CD4-positive, alpha-beta T cell treated with Interleukin-6 at 100 ng/mL for 8 hours (primary cell): ENCODE results near the gene SLC7A8.
A peak's percentile ranks its signal among the peaks of the same experiment; 100 is the strongest.

Experiments
- DNase-seq: peaks from one replicate; pipeline ENCODE4 v3.0.0-alpha.2; 2020; ENCODE audit warnings: mixed read lengths, low spot score

Gene SLC7A8

GRCh38 chr14:23093991-23094665 is 89.3 kb downstream of the SLC7A8 start:
- no peak for DNase-seq

DNA sequence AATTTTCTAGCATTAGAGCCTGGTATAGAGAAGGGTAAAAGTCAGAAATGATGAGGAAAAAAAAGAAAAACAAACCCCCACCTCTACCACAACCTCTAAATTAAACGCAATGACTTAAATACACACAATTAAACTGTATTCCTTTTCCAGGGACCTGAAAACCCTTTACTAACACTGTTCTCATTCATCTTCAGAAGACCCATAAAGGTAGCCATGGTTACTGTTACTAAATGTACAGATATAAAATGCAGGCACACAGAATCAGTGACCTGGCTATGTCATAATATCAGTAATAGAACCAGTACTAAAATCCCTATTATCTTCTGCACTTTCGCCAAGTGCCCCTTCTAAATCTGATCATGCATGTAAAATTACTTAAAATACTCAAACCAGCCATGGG is 89.9 kb downstream of the SLC7A8 start:
- no peak for DNase-seq

- no peak for DNase-seq
Observed at GRCh38 chr14:23093104-23093503, 90.4 kb downstream of the SLC7A8 start.

- no peak for DNase-seq
Observed at GRCh38 chr14:23091294-23092225, 91.9 kb downstream of the SLC7A8 start.

- no peak for DNase-seq
Observed at GRCh38 chr14:23090254-23090636, 93.2 kb downstream of the SLC7A8 start.

- DNase-seq, result no peak
Observed at GRCh38 chr14:23089498-23090253, 93.8 kb downstream of the SLC7A8 start.

DNA sequence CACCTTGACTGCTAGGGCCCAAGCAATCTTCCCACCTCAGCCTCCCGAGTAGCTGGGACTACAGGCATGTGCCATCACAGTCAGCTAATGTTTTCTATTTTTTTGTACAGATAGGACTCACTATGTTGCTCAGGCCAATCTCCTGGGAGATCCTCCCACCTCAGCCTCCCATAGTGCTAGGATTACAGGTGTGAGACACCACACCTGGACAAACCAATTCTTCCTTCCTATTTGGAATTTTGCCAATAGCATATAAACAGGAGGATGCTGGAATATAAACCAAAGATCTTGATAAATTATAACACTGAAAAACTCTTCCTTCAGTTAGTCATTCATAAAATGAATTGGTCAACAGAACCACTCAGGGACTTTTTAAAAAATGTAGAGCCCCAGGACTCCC is 96.9 kb downstream of the SLC7A8 start:
- DNase-seq, result no peak

- DNase-seq, result no peak
Observed at GRCh38 chr14:23085458-23085857, 98.0 kb downstream of the SLC7A8 start.

DNA sequence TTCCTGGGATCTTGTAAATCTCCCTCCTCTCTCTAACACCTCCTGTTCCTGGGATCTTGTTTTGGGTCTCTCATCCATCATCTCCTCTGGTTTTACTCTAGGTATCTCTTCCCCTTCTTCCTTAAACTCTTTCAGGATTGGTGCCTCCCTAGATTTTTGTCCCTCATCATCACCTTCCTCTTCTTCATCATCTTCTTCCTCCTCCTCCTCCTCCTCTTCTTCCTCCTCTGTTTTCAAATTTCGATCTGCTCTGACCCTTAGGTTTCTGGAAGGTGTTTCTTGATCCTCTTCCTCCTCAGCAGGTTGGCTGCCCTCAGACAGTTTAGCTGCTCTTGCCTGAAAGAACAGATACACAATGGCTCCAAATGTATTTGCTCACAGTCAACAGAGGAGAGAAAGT is 103.0 kb downstream of the SLC7A8 start:
- no peak for DNase-seq

- DNase-seq, result no peak
Observed at GRCh38 chr14:23079716-23080115, 103.7 kb downstream of the SLC7A8 start.

DNA sequence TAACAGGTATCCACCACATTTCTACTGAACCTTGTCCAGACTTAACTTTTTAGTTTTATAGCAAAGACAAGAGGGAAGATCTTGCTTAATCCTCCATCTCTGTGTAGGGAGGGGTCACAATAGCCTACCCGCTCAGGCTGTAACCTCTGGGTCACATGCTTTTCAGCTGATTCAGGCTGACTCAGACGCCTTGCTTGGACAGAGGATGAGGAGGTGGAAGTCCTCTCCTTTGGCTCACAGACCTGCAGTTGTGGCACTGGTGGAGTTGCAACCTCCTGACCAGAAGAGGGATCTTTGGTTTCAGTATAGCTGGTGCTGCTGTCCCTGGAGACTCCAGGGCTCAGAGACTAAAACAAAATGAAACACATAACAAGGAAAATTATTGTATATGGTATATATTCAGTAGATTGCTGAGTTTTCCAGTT is 104.8 kb downstream of the SLC7A8 start:
- DNase-seq, result no peak

- DNase-seq, result no peak
Observed at GRCh38 chr14:23077962-23078361, 105.5 kb downstream of the SLC7A8 start.

DNA sequence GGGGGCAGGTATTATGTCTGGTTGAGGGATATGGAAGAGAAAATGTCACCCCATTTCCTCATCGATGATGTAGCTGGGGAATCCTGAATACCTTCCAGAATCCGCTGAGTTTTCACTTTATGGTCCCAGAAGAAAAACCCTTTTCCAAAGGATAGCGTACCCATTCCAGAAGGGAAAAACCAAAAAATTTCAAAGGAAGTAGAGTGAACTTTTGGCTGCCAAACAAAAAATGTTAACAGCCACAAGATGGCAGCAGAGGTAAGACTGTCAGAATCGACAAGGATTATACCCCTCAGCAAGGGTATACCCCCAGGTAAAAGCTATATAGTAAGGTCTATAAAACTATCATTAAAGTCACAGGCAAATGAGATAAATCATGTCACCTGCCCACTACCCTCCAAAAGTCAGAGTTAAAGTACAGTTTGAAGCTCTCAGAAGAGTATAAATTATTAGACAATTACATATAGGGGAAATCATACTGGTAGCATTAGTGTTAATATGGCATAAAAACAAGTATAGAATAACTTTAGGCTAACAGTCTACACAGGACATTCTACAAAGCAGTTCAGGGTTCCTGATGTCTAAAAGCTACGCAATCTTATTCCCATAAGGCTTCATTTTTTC is 106.6 kb downstream of the SLC7A8 start:
- DNase-seq, result peak; percentile 18
